Skeletal muscle satellite cell (primary cell): Measurements from ENCODE around the gene RYR3.

Experiments
- H3K27me3 ChIP-seq: 2 replicates; pipeline ENCODE4 v1.7.0; 2013; ENCODE audit warnings: low read length; ENCODE audit not compliant: control insufficient read depth, insufficient read depth
- H3K36me3 ChIP-seq: 2 replicates; pipeline ENCODE4 v1.7.0; 2013; ENCODE audit warnings: mild to moderate bottlenecking, control low read depth, low read length; ENCODE audit not compliant: insufficient read depth
- H3K4me1 ChIP-seq: 2 replicates; pipeline ENCODE4 v1.7.0; 2013; ENCODE audit warnings: low read length; ENCODE audit not compliant: control insufficient read depth, insufficient read depth
- H3K4me2 ChIP-seq: 2 replicates; pipeline ENCODE4 v1.7.0; 2013; ENCODE audit warnings: mild to moderate bottlenecking, low read length
- H3K4me3 ChIP-seq: 2 replicates; pipeline ENCODE4 v1.7.0; 2013; ENCODE audit warnings: low read length
- H3K9ac ChIP-seq: 2 replicates; pipeline ENCODE4 v1.7.0; 2013; ENCODE audit warnings: mild to moderate bottlenecking, low read depth, low read length, moderate library complexity
- H3K9me3 ChIP-seq: replicated peaks from 2 replicates; pipeline ENCODE4 v1.7.0; 2013; ENCODE audit warnings: mild to moderate bottlenecking, control low read depth, low read length

Gene RYR3

GRCh38 chr15:33823119-33823518 lies 512.4 kb downstream of the RYR3 start:
- Histone ChIP-seq H3K36me3 (no peaks in the 10 kb centered on the region), H3K9ac (no peak overlapping the region), H3K4me1 (no peaks in the 10 kb centered on the region), H3K4me2 (no peak overlapping the region), H3K9me3 (no peaks in the 10 kb centered on the region), H3K4me3 (no peak overlapping the region), H3K27me3 (peaks cover 9% of the 10 kb centered on the region)

DNA sequence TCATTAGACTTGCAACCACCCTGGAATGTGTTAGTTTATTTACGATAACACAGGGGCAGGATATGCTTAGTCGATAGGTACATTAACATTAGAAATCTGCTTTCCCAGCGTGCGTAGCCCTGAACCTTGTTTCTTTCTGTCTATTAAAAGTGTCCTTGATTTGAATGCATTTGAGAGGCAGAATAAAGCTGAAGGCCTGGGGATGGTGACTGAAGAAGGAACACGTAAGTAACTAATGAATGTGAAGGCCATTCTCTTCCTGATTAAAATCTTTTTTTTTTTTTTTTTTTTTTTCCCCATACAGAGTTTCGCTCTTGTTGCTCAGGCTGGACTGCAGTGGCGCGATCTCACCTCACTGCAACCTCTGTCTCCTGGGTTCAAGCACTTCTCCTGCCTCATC lies 514.7 kb downstream of the RYR3 start:
- no peak overlapping the region for H3K9ac ChIP-seq
- H3K9me3 ChIP-seq = no peaks in the 10 kb centered on the region
- no peak overlapping the region for H3K4me2 ChIP-seq
- H3K36me3 ChIP-seq = no peaks in the 10 kb centered on the region
- H3K4me1 ChIP-seq = no peaks in the 10 kb centered on the region
- H3K4me3 ChIP-seq = no peak overlapping the region
- H3K27me3 ChIP-seq = peaks cover 12% of the 10 kb centered on the region

- Histone ChIP-seq H3K9me3 (no peaks in the 10 kb centered on the region), H3K36me3 (no peaks in the 10 kb centered on the region), H3K27me3 (peaks cover 8% of the 10 kb centered on the region), H3K9ac (no peak overlapping the region), H3K4me1 (no peaks in the 10 kb centered on the region), H3K4me3 (no peak overlapping the region), H3K4me2 (no peak overlapping the region)
Observed at GRCh38 chr15:33826201-33826600, 515.4 kb downstream of the RYR3 start.

DNA sequence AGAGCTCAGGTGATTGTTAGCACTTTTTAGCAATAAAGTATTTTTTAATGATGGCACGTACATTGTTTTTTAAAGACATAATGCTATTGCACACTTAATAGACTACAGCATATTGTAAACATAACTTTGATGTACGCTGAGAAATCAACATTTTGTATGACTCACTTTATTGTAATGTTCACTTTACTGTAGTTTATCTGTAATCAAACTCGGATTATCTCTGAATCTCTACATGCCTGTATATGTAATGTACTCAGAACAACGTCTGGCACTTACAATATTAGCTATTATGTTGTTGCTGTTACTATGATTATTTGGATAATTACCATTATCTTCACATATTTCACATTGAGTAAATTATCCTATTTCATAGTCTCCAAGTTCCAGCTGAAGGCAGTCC lies 519.6 kb downstream of the RYR3 start:
- Histone ChIP-seq H3K4me3 (no peak overlapping the region), H3K9me3 (no peaks in the 10 kb centered on the region), H3K4me1 (no peaks in the 10 kb centered on the region), H3K9ac (no peak overlapping the region), H3K36me3 (no peaks in the 10 kb centered on the region), H3K4me2 (no peak overlapping the region), H3K27me3 (peaks cover 3% of the 10 kb centered on the region)

DNA sequence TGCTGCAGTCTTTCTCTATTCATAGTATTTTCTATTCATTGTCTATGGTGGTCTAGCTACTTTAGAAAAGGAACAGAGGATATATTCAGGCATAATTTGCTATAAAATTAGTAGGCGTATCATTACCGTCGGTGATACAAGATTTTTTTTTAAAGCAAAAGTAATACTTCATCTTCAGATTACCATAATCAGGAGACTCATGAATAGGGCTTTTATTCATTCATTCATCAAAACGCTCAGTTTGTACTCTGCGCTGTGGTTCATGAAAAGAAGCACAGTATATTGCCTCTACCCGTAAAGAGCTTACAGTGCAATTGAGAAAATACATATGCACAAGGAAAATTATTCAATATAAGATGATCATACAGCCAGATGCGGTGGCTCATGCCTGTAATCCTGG lies 520.9 kb downstream of the RYR3 start:
- no peaks in the 10 kb centered on the region for H3K4me1 ChIP-seq
- H3K9ac ChIP-seq = no peak overlapping the region
- peaks cover 3% of the 10 kb centered on the region for H3K27me3 ChIP-seq
- H3K9me3 ChIP-seq = no peaks in the 10 kb centered on the region
- H3K4me3 ChIP-seq = no peak overlapping the region
- no peak overlapping the region for H3K4me2 ChIP-seq
- H3K36me3 ChIP-seq = no peaks in the 10 kb centered on the region

DNA sequence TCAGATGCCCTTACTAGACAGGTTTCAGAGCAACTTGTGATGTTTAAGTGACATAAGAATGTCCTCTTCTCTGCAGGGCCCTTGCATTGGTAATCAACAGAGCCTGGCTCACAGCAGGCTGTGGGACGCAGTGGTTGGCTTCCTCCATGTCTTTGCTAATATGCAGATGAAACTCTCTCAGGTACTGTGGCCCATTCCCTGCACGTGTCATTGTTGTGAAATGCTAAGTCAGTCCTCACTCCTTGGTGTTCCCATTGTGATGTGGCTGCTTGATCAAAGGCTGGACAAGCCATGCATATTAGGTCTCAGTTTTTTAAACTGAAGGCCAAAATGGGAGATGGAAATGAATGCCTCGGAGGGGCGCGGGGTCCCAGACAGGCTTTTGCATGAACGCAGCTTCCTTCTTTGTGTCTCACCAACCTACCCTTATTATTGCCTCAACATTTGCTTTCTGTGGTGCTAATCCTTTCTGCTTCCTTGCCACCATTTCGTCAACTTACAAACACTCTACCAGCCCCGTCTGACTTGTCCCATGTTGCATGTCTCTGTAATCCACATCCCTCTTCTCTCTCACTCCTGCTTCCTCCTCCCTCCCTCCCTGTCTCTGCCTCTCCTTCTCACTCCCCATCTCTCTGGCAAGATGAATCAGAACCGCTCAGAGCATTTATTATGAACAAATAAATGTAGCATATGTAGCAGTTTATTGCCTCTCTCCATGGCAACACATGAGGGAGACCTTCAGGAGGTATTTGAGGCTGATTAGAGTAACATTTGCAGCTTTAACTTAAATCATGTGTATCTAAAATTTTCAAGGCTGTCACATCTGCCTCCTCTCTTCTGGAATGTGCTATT lies 524.4 kb downstream of the RYR3 start:
- no peak overlapping the region for H3K4me2 ChIP-seq
- H3K27me3 ChIP-seq = no peaks in the 10 kb centered on the region
- no peaks in the 10 kb centered on the region for H3K36me3 ChIP-seq
- H3K9ac ChIP-seq = no peak overlapping the region
- no peak overlapping the region for H3K4me3 ChIP-seq
- no peaks in the 10 kb centered on the region for H3K9me3 ChIP-seq
- H3K4me1 ChIP-seq = no peaks in the 10 kb centered on the region

DNA sequence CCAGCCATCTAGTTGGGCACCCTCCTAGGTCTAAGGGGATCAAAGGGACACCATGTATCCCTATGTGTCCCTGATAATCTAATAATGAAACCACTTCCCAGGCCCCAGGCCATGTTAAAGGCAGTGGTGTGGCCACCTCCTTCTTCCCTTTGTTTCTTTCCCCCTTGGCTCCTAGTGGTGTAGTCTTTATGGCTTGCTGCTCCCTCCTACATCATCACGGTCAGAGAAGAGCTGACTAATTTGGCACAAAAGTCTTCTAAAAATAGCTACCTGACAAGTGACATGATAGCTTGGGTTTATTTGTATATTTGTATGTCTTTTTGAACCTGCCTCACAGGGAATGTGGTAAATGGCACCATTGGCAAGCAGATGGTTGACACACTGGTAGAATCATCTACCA lies 526.5 kb downstream of the RYR3 start:
- H3K4me1 ChIP-seq = no peaks in the 10 kb centered on the region
- no peaks in the 10 kb centered on the region for H3K9me3 ChIP-seq
- no peak overlapping the region for H3K9ac ChIP-seq
- no peak overlapping the region for H3K4me3 ChIP-seq
- no peak overlapping the region for H3K4me2 ChIP-seq
- no peaks in the 10 kb centered on the region for H3K27me3 ChIP-seq
- no peaks in the 10 kb centered on the region for H3K36me3 ChIP-seq

DNA sequence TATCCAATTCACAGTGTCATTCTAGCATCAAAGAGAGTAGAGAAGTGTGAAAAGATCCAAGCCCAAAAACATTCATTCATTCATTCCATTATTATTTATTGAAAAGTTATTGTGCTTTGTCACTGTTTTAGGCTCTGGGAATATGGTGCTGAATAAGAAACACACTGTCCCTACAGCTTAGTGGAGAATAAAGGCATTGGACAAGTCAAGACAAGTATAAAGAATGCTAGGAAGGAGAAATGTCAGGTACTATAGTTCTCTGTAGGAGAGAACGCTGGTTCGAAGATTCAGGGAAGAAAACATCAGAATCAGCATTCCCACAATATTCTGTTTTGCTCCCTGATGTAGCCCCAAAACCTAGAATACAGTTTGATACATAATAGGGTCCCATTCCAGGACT lies 528.8 kb downstream of the RYR3 start:
- H3K36me3 ChIP-seq = no peaks in the 10 kb centered on the region
- no peak overlapping the region for H3K9ac ChIP-seq
- no peaks in the 10 kb centered on the region for H3K9me3 ChIP-seq
- no peaks in the 10 kb centered on the region for H3K4me1 ChIP-seq
- H3K4me3 ChIP-seq = no peak overlapping the region
- H3K27me3 ChIP-seq = no peaks in the 10 kb centered on the region
- H3K4me2 ChIP-seq = no peak overlapping the region

GRCh38 chr15:33840615-33841014 lies 529.8 kb downstream of the RYR3 start:
- Histone ChIP-seq H3K36me3 (no peaks in the 10 kb centered on the region), H3K4me1 (no peaks in the 10 kb centered on the region), H3K4me3 (no peak overlapping the region), H3K4me2 (no peak overlapping the region), H3K9me3 (no peaks in the 10 kb centered on the region), H3K9ac (no peak overlapping the region), H3K27me3 (no peaks in the 10 kb centered on the region)

- H3K9ac ChIP-seq = no peak overlapping the region
- no peak overlapping the region for H3K4me2 ChIP-seq
- H3K4me1 ChIP-seq = no peaks in the 10 kb centered on the region
- H3K27me3 ChIP-seq = no peaks in the 10 kb centered on the region
- H3K9me3 ChIP-seq = no peaks in the 10 kb centered on the region
- H3K4me3 ChIP-seq = no peak overlapping the region
- no peaks in the 10 kb centered on the region for H3K36me3 ChIP-seq
Observed at GRCh38 chr15:33844186-33844585, 533.4 kb downstream of the RYR3 start.

GRCh38 chr15:33844597-33844996 lies 533.8 kb downstream of the RYR3 start:
- Histone ChIP-seq H3K4me2 (no peak overlapping the region), H3K4me1 (no peaks in the 10 kb centered on the region), H3K9me3 (no peaks in the 10 kb centered on the region), H3K36me3 (no peaks in the 10 kb centered on the region), H3K9ac (no peak overlapping the region), H3K27me3 (no peaks in the 10 kb centered on the region), H3K4me3 (no peak overlapping the region)

DNA sequence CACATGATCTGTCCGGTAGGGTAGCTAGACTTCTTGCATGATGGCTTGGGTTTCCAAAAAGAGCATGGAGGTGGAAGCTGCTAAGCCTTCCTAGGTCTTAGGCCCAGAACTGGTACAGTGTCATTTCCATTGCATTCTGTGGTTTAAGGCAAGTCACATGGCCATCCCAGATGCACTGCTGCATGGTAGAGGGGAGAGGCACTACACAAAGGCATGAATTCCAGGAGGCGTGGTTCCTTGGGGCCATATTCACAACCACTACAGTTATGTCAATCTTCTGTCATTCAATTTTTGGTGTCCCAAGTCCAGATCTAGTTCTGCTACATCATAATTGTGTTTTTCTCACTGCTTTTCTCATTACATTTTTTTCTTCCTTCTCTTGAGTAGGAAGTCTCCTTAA lies 535.4 kb downstream of the RYR3 start:
- Histone ChIP-seq H3K4me2 (no peak overlapping the region), H3K36me3 (no peaks in the 10 kb centered on the region), H3K9ac (no peak overlapping the region), H3K4me1 (no peaks in the 10 kb centered on the region), H3K27me3 (no peaks in the 10 kb centered on the region), H3K4me3 (no peak overlapping the region), H3K9me3 (no peaks in the 10 kb centered on the region)
